ENCODE results near the gene ZKSCAN5.

GRCh38 chr7:99505324-99505662 lies 831 bp downstream of the ZKSCAN5 start:
- TF ChIP-seq CTCF (IDR thresholded peaks at IDR 0.05) (no peak), POLR2A (IDR thresholded peaks at IDR 0.05) (peak in 1 of 2 donors; percentile 47)

All from uterus (tissue), 2 donors.